GM12878 (cell line): Measurements from ENCODE around the gene ZNF225. TPM values are rescaled to one million over a fixed set of nuclear protein-coding genes. Genes with fewer than 3 reads are reported as not detected.
A peak's percentile ranks its signal among the peaks of the same experiment; 100 is the strongest.

ENCODE experiments used
- BACH1 ChIP-seq: fragments of 450-650 bp; IDR thresholded peaks from 2 replicates; pipeline ENCODE4 v1.6.1; 2017; ENCODE audit warnings: mild to moderate bottlenecking, borderline replicate concordance
- CBX5 ChIP-seq: sonication (generic); IDR thresholded peaks from 2 replicates; pipeline ENCODE4 v1.6.1; 2016; ENCODE audit warnings: low read depth, moderate library complexity, mild to moderate bottlenecking, inconsistent platforms
- CTCF ChIP-seq, 3 experiments: IDR thresholded peaks in 2 of 3; conservative IDR thresholded peaks in 1 of 3; 2 replicates each; pipeline ENCODE4 v1.5.1; 2011; ENCODE audit warnings: low read depth in 3 of 3, low read length in 3 of 3, mild to moderate bottlenecking in 3 of 3, control low read depth in 2 of 3, moderate library complexity in 2 of 3, inconsistent platforms in 1 of 3, mixed read lengths in 1 of 3; ENCODE audit not compliant: control insufficient read depth in 2 of 3, insufficient read depth in 1 of 3; ENCODE audit errors: extremely low read depth in 1 of 3
- DPF2 ChIP-seq: fragments of 450-650 bp; IDR thresholded peaks from 2 replicates; pipeline ENCODE4 v1.6.1; 2017; ENCODE audit warnings: mild to moderate bottlenecking
- ELK1 ChIP-seq: IDR thresholded peaks from 2 replicates; pipeline ENCODE4 v1.6.1; 2012; ENCODE audit warnings: low read depth, low read length, improper control_type of control experiment
- ETV6 ChIP-seq, 2 experiments: fragments of 450-650 bp in 1 of 2; IDR thresholded peaks in 1 of 2; conservative IDR thresholded peaks in 1 of 2; 2 replicates each; pipeline ENCODE4 v1.6.1; 2014; ENCODE audit warnings: antibody characterized with exemption in 1 of 2, borderline replicate concordance in 1 of 2, low read depth in 1 of 2, mild to moderate bottlenecking in 1 of 2, moderate library complexity in 1 of 2
- HDAC2 ChIP-seq: fragments of 200-600 bp; sonication (generic); IDR thresholded peaks from 2 replicates; pipeline ENCODE4 v1.6.1; 2017
- IKZF2 ChIP-seq, 2 experiments: fragments of 450-650 bp; IDR thresholded peaks; 2 replicates each; pipeline ENCODE4 v1.6.1; 2017; ENCODE audit warnings: mild to moderate bottlenecking in 2 of 2, moderate library complexity in 2 of 2
- IRF4 ChIP-seq: IDR thresholded peaks from 2 replicates; pipeline ENCODE4 v1.6.1; 2011; ENCODE audit warnings: low read depth, low read length
- NKRF ChIP-seq: fragments of 450-650 bp; conservative IDR thresholded peaks from 2 replicates; pipeline ENCODE4 v1.6.1; 2017; ENCODE audit warnings: mild to moderate bottlenecking, moderate library complexity
- POLR2AphosphoS5 ChIP-seq: IDR thresholded peaks from 2 replicates; pipeline ENCODE4 v1.6.1; 2011; ENCODE audit warnings: mild to moderate bottlenecking, low read length, inconsistent platforms
- SMAD5 ChIP-seq: IDR thresholded peaks from 2 replicates; pipeline ENCODE4 v1.6.1; 2016; ENCODE audit warnings: antibody characterized with exemption, low read depth
- SMC3 ChIP-seq: IDR thresholded peaks from 2 replicates; pipeline ENCODE4 v1.6.1; 2011; ENCODE audit warnings: low read length, improper control_type of control experiment, borderline replicate concordance
- polyA plus RNA-seq, 11 experiments: library from polyadenylated mRNA; depleted of rRNA in 4 of 11; unstranded in 6 of 11; stranded (reverse) in 5 of 11; fragments of >200 nt; fragmentation: Nextera tagmentation in 4 of 11; fragmentation: Illumina TruSeq in 1 of 11; extraction: Ambion mirVana in 4 of 11; extraction: Trizol in 1 of 11; gene quantifications; 1 replicate in 1 of 11; 2 replicates in 10 of 11; pipeline versions ENCODE4 v1.2.1 to v1.2.3, GENCODE V29; 2011 to 2016; ENCODE audit warnings: inconsistent platforms in 2 of 11, missing spikeins in 2 of 11, low read depth in 1 of 11
- total RNA-seq, 4 experiments: library from RNA; depleted of rRNA in 3 of 4; stranded (reverse); fragments of >200 nt in 3 of 4; fragmentation: Illumina TruSeq in 1 of 4; extraction: Trizol in 1 of 4; gene quantifications; 2 replicates each; pipeline versions ENCODE4 v1.2.1 to v1.2.3, GENCODE V29; 2013 to 2021

ZNF225 gene
- total and polyA plus RNA-seq, 10 of the 15 experiments (the other 5 are each of a cell fraction or from before 2014, with no cell fraction given): 1.3 to 4.4 (median 2.6) TPM

GRCh38 chr19:44141191-44142058 is 28.2 kb downstream of the ZNF225 start, which contains the start of gene ZNF234 (continued):
- peak; percentile 64 for TF ChIP-seq ELK1
- TF ChIP-seq NKRF: peak; percentile 79
- no peak for TF ChIP-seq HDAC2
- TF ChIP-seq POLR2AphosphoS5: peak; percentile 64; the same call in 1 of the 2 replicates
- TF ChIP-seq ETV6 (conservative IDR thresholded peaks at IDR 0.05 in 1 of 2, IDR thresholded peaks at IDR 0.05 in 1 of 2; ENCODE audit: borderline replicate concordance in 1 of 2, low read depth in 1 of 2): no peak
- TF ChIP-seq SMAD5: no peak
- no peak for TF ChIP-seq IRF4
- TF ChIP-seq SMC3: 0 out of 2 replicates have a peak, but pooled peaks have one; percentile 6
- no peak for TF ChIP-seq CBX5
- peak; percentile 62 for TF ChIP-seq BACH1
- 0 out of 4 replicates have a peak, but pooled peaks have one; percentile 22 to 25 for TF ChIP-seq IKZF2 (IDR thresholded peaks at IDR 0.05)
- no peak; the same call in 1 of the 2 replicates for TF ChIP-seq DPF2
- TF ChIP-seq CTCF (IDR thresholded peaks at IDR 0.05 in 2 of 3, conservative IDR thresholded peaks at IDR 0.05 in 1 of 3; ENCODE audit: control insufficient read depth in 2 of 3, extremely low read depth in 1 of 3, insufficient read depth in 1 of 3, low read depth in 3 of 3, low read length in 3 of 3): peak in 1 of 3 experiments; percentile 10; a peak in 1 of 6 replicates
